HepG2 (cell line): ENCODE results near the gene TEX19. TPM values are rescaled to one million over a fixed set of nuclear protein-coding genes. Genes with fewer than 3 reads are reported as not detected.

Experiments
- ATF3 ChIP-seq: sonication (generic); formaldehyde crosslinking; IDR thresholded peaks from 2 replicates; pipeline ENCODE4 v1.4.0; 2020; ENCODE audit warnings: missing genetic modification reagents
- CC2D1A ChIP-seq: sonication (generic); formaldehyde crosslinking; IDR thresholded peaks from 2 replicates; pipeline ENCODE4 v1.8.1; 2023; ENCODE audit warnings: mild to moderate bottlenecking, missing genetic modification reagents
- EP300 ChIP-seq, 3 experiments: sonication (generic) in 1 of 3; formaldehyde crosslinking in 1 of 3; IDR thresholded peaks; 2 replicates each; pipeline versions ENCODE4 v1.5.1 to v1.6.1; 2011 to 2020; ENCODE audit warnings: low read depth in 2 of 3, low read length in 2 of 3, borderline replicate concordance in 1 of 3, improper control_type of control experiment in 1 of 3, mild to moderate bottlenecking in 1 of 3, missing genetic modification reagents in 1 of 3, moderate library complexity in 1 of 3
- GZF1 ChIP-seq: sonication (generic); formaldehyde crosslinking; IDR thresholded peaks from 2 replicates; pipeline ENCODE4 v1.5.1; 2020; ENCODE audit warnings: mild to moderate bottlenecking, missing genetic modification reagents
- KAT8 ChIP-seq: IDR thresholded peaks from 2 replicates; pipeline ENCODE4 v1.6.1; 2016; ENCODE audit warnings: missing genetic modification reagents, missing compliant biosample characterization
- NONO ChIP-seq, 2 experiments: fragments of 450-650 bp in 1 of 2; sonication (generic) in 1 of 2; formaldehyde crosslinking in 1 of 2; IDR thresholded peaks in 1 of 2; conservative IDR thresholded peaks in 1 of 2; 2 replicates each; pipeline versions ENCODE4 v1.6.1 to v1.8.0; 2017 to 2022; ENCODE audit warnings: mild to moderate bottlenecking in 1 of 2, missing genetic modification reagents in 1 of 2, moderate library complexity in 1 of 2
- RXRA ChIP-seq: sonication (generic); formaldehyde crosslinking; IDR thresholded peaks from 2 replicates; pipeline ENCODE4 v1.5.1; 2020; ENCODE audit warnings: missing genetic modification reagents
- SKIL ChIP-seq: sonication (generic); formaldehyde crosslinking; IDR thresholded peaks from 2 replicates; pipeline ENCODE4 v1.8.0; 2022; ENCODE audit warnings: missing genetic modification reagents, mild to moderate bottlenecking, moderate library complexity, borderline replicate concordance
- STAT6 ChIP-seq: sonication (generic); formaldehyde crosslinking; IDR thresholded peaks from 2 replicates; pipeline ENCODE4 v1.4.0; 2020; ENCODE audit warnings: missing genetic modification reagents, mild to moderate bottlenecking, borderline replicate concordance
- THAP9 ChIP-seq: sonication (generic); formaldehyde crosslinking; IDR thresholded peaks from 2 replicates; pipeline ENCODE4; 2020; ENCODE audit warnings: missing genetic modification reagents, mild to moderate bottlenecking, borderline replicate concordance
- ZMYM3 ChIP-seq: sonication (generic); formaldehyde crosslinking; IDR thresholded peaks from 2 replicates; pipeline ENCODE4 v1.5.1; 2020; ENCODE audit warnings: mild to moderate bottlenecking, missing genetic modification reagents
- ZNF24 ChIP-seq: fragments of 450-650 bp; IDR thresholded peaks from 2 replicates; pipeline ENCODE4 v1.6.1; 2017; ENCODE audit warnings: antibody characterized with exemption, mild to moderate bottlenecking
- ZNF274 ChIP-seq: sonication (generic); formaldehyde crosslinking; IDR thresholded peaks from 2 replicates; pipeline ENCODE4 v1.5.1; 2020; ENCODE audit warnings: mild to moderate bottlenecking, missing genetic modification reagents
- ZNF543 ChIP-seq: sonication (generic); formaldehyde crosslinking; IDR thresholded peaks from 2 replicates; pipeline ENCODE4 v1.4.0; 2020; ENCODE audit warnings: mild to moderate bottlenecking, missing genetic modification reagents
- ZNF678 ChIP-seq: sonication (generic); formaldehyde crosslinking; IDR thresholded peaks from 2 replicates; pipeline ENCODE4 v1.4.0; 2020; ENCODE audit warnings: mild to moderate bottlenecking, missing genetic modification reagents
- ZNF773 ChIP-seq: sonication (generic); formaldehyde crosslinking; IDR thresholded peaks from 2 replicates; pipeline ENCODE4 v1.4.0; 2020; ENCODE audit warnings: missing genetic modification reagents, borderline replicate concordance
- ZNF883 ChIP-seq: sonication (generic); formaldehyde crosslinking; IDR thresholded peaks from 2 replicates; pipeline ENCODE4 v1.5.1; 2020; ENCODE audit warnings: mild to moderate bottlenecking, missing genetic modification reagents; ENCODE audit errors: not compliant biosample characterization
- polyA plus RNA-seq, 8 experiments: library from polyadenylated mRNA; depleted of rRNA in 3 of 8; stranded (reverse) in 7 of 8; unstranded in 1 of 8; fragments of >200 nt; fragmentation: Illumina TruSeq in 4 of 8; extraction: Trizol in 4 of 8; gene quantifications; 2 replicates each; pipeline versions ENCODE4 v1.2.1 to v1.2.3, GENCODE V29; 2011 to 2016; ENCODE audit warnings: low read depth in 4 of 8, missing spikeins in 1 of 8, mixed read lengths in 1 of 8; ENCODE audit not compliant: insufficient read depth in 1 of 8
- total RNA-seq, 5 experiments: library from RNA; depleted of rRNA; stranded (reverse); fragments of >200 nt; fragmentation: Illumina TruSeq; extraction: Trizol; gene quantifications; 2 replicates each; pipeline ENCODE4 v1.2.3, GENCODE V29; 2016; ENCODE audit warnings: low read depth in 1 of 5
- TF ChIP-seq, protein P1 (sequence below): sonication (generic); formaldehyde crosslinking; IDR thresholded peaks from 2 replicates; pipeline ENCODE4 v1.9.0; 2022; ENCODE audit warnings: missing genetic modification reagents, mild to moderate bottlenecking, borderline replicate concordance
- TF ChIP-seq, protein P2 (sequence below): sonication (generic); formaldehyde crosslinking; IDR thresholded peaks from 2 replicates; pipeline ENCODE4 v1.4.0; 2020; ENCODE audit warnings: mild to moderate bottlenecking, missing genetic modification reagents

TEX19 gene
- total and polyA plus RNA-seq, 2 of the 13 experiments (the other 11 are each of a cell fraction or from before 2014, with no cell fraction given): 1.3 to 6.0 TPM

- TF ChIP-seq ZNF883 (CRISPR knock-in tag) (peak; percentile 24), ATF3 (CRISPR knock-in tag) (no peak), STAT6 (CRISPR knock-in tag) (no peak), ZMYM3 (CRISPR knock-in tag) (peak; percentile 27; the same call in 1 of the 2 replicates), SKIL (CRISPR knock-in tag) (no peak), THAP9 (CRISPR knock-in tag) (0 out of 2 replicates have a peak, but pooled peaks have one; percentile 35), EP300 (IDR thresholded peaks at IDR 0.05; ENCODE audit: low read depth in 2 of 2, low read length in 2 of 2) (no peak), EP300 (CRISPR knock-in tag; IDR thresholded peaks at IDR 0.05; ENCODE audit: borderline replicate concordance) (no peak), ZNF543 (CRISPR knock-in tag) (no peak), KAT8 (no peak), ZNF24 (no peak), CC2D1A (CRISPR knock-in tag) (no peak), RXRA (CRISPR knock-in tag) (no peak), ZNF773 (no peak), ZNF678 (no peak), ZNF274 (CRISPR knock-in tag) (0 out of 2 replicates have a peak, but pooled peaks have one; percentile 27), NONO (IDR thresholded peaks at IDR 0.05) (no peak), NONO (CRISPR knock-in tag; conservative IDR thresholded peaks at IDR 0.05) (no peak), GZF1 (CRISPR knock-in tag) (no peak)
- TF ChIP-seq, protein P1, sequence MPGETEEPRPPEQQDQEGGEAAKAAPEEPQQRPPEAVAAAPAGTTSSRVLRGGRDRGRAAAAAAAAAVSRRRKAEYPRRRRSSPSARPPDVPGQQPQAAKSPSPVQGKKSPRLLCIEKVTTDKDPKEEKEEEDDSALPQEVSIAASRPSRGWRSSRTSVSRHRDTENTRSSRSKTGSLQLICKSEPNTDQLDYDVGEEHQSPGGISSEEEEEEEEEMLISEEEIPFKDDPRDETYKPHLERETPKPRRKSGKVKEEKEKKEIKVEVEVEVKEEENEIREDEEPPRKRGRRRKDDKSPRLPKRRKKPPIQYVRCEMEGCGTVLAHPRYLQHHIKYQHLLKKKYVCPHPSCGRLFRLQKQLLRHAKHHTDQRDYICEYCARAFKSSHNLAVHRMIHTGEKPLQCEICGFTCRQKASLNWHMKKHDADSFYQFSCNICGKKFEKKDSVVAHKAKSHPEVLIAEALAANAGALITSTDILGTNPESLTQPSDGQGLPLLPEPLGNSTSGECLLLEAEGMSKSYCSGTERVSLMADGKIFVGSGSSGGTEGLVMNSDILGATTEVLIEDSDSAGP (CRISPR knock-in tag): no peak
- TF ChIP-seq, protein P2, sequence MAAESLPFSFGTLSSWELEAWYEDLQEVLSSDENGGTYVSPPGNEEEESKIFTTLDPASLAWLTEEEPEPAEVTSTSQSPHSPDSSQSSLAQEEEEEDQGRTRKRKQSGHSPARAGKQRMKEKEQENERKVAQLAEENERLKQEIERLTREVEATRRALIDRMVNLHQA (CRISPR knock-in tag): no peak
Measured at GRCh38 chr17:82354804-82355308, 4.2 kb upstream of the TEX19 start (continued).
